GM19239 (cell line): ENCODE results near the gene ADAMTSL2.

Source experiments
- DNase-seq: peaks from one replicate; pipeline ENCODE4 v3.0.0; 2011; ENCODE audit warnings: low spot score; ENCODE audit not compliant: insufficient read length
- FAIRE-seq: peaks from 2 replicates; lab custom pipeline; 2011; peaks lifted over from hg19 to GRCh38; lab: Jason Lieb, UNC

Gene ADAMTSL2

GRCh38 chr9:133516256-133516960 is 18.1 kb upstream of the ADAMTSL2 start:
- no peak for DNase-seq
- no peak for FAIRE-seq

DNA sequence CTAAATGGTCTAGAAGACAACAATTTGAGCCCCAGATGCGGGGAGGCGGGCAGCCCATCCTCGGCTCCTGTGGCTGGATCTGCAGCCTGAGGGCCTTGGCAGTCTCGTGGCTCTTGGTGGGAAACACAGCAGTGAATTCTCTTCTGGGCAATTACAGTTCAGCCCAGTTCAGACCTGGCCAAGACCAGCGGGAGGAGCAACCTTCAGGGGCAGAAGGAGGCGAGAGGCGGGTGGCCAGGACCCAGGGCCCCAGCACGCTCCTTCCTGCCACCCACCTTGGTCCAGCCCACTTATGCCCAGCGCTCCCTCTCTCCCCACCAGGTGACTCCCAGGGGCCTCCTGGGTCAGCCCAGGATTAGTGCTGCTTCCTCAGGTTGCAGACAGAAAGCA is 17.5 kb upstream of the ADAMTSL2 start:
- DNase-seq (no peak), FAIRE-seq (no peak)

DNA sequence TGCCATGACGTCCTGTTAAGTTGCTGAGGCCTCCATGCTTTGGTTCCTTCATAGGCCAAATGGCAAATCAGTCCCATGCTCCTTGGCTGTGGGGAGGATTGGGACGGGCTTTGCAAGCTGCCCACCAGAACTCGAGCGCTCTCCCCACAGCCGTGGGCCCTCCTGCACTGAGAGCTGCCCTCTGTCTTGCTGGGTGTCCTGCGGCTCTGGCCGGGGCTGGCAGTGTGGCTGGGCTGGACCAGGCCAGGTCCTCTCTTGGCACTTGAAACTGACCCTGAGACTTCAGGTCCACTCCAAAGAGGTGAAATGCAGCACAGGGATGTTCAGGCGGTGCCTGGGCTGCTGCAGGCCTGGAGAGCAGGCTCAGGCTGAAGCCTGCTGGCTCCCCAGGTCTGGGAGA is 16.8 kb upstream of the ADAMTSL2 start:
- DNase-seq: no peak
- FAIRE-seq: no peak

- DNase-seq: no peak
- FAIRE-seq: no peak
These were observed 16.3 kb upstream of the ADAMTSL2 start for GRCh38 chr9:133518200-133518599.

GRCh38 chr9:133518706-133519449 is 15.6 kb upstream of the ADAMTSL2 start:
- FAIRE-seq: no peak

GRCh38 chr9:133519693-133520092 is 14.8 kb upstream of the ADAMTSL2 start:
- FAIRE-seq: no peak
- DNase-seq: no peak

More at GRCh38 chr9:133518706-133519449, 15.6 kb upstream of the ADAMTSL2 start:
- DNase-seq: no peak

DNA sequence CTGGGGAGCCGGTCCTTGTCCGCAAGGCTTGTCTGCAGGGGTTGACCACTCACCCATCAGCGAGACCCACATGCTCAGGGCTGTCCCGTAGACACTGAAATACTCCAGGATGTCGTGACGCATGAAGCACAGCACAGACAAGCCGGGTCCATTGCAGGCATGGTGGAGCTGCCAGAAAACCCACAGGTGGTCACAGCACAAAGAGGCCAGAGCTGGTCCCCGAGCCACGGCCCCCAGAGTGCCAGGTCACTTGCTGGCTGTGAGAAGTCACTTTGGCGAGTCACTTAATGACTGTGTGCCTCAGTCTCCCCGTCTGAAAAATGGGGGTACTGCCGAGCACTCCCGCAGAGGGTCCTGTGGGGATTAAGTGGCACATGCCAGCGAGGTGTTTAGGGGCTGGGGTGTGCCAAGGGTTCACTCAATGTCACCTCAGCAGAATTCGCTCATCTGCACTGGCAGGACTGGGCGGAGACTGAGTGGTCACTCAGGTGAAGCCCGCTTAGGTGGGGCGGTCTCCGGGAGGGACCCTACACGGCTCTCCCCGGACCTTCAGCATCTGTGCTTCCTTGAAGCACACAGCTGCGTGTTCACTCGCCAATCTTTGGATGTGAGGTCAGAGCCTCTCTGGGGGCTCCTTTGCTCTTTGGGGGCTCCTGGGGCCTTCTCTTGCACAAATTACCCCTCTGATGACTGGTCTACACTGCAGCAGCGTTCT is 14.2 kb upstream of the ADAMTSL2 start:
- no peak for FAIRE-seq
- DNase-seq: no peak

DNA sequence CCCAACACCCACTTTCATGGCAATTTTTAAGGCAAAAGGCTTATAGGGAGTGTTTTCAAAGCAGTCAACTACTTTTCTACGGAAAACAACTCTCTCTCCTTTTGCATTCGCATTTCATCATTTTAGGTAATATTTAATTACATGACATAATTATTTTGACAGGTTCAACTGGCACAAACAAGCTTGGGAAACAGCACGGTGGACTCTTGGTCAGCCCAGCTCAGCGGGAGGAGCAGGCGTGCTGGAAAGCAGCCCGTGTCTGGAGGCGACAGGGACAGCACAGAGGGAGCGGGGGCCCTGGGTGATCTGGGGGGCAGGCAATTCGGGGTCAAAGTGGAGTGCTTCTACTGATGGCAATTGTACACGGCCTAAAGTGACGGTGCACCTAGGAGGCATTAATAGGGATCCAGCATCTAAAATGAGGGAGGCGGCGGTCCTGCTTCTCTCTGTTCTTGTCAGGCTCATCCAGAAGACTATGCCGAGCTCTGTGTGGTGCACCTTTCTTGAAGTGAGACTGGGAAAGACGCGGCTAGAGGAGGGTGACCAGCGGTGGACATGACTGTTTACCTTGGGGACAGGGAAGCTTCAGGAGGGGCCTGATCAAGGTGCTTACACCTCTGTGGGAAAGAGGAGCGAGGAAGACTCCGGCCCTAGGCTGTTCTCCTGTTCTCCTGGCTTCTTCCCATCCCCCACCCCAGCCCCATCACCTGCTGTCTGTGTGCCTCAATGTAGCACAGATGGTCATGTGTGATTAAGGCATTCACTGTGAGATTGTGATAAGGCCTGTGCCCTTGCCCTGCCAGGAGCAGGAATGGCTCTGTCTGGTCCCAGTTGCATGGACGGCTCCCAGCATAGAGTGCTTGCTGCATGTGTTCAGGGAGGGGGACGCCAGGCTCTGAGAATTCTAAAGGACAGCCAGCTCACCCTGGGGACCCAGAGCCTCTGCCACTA is 13.1 kb upstream of the ADAMTSL2 start:
- DNase-seq (no peak), FAIRE-seq (no peak)

DNA sequence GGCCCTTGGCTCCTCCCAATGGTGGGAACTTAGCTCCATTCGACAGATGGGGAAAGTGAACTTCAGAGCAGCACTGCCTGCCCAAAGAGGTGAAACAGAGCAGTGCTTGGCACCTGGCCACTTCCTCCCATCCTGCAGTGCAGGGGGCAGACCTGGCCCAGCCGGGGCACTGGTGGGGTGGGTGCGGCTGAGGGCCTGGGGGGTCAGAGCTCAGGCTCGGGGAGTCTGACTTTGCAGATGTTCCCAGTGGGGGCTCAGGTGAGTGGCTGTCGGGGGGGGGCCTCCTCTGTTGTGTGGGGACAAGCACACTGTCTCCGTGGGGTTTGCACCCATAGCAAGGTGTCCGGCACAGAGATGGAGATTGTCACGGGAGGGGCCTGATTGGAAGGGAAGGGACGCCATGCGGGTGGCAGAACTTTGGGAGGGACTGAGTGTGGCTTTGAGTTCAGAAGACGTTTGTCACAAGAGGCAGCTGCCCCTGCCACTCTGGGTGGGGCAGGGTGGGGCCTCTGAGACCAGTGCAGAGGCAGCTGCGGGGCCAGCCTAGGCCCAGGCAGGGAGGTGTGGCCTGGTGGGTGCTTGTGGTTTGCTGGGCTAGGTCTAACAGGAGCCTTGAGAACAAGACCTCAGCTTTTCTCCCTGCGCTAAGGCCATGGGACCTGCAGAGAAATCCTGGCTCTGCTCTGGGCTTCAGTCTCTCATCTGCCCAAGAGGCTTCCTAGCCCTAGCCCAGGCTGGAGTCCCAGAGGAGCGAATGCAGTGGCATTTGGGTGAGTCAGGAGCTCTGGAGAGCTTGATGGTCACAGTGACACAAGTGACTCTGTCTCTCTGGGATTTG is 12.2 kb upstream of the ADAMTSL2 start:
- no peak for FAIRE-seq
- DNase-seq: no peak

DNA sequence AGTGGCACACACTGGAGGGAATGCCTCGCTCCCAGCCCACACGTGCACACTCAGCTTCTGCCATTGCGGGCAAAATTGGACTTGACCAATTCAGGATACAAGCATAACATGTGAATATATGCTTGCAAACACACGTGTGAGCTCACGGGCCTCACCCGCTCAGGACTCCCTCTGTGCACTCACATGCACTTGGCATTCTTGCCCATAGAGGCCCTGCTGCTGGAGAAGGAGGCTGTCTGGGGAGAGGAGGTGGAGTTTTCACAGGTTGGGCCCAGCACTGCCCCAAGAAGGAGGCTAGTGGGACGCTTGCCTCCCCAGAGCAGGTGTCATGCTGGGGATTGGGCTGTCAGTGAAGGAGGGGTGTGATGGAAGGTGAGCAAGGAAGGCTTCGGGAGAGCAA is 11.4 kb upstream of the ADAMTSL2 start:
- DNase-seq: no peak
- FAIRE-seq: no peak

DNA sequence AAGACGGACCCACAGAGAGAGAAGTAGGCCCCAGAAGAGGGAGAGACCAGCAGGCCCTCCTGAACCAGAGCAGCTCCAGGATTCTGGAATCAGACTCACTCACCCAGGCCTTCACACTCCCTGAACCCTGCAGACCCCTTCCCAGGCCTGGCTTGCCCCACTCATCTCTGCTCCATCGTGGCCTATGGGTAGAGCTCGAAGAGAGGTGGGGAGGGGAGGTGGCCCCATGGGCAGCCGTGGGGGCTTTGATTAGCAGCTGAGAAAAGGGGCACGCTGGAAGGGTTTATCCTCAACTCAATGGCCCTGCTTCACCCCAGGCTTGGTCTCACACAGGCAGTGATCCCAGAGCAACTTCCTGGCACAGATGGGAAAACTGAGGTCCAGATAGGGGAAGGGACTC is 10.4 kb upstream of the ADAMTSL2 start:
- FAIRE-seq (no peak), DNase-seq (no peak)

DNA sequence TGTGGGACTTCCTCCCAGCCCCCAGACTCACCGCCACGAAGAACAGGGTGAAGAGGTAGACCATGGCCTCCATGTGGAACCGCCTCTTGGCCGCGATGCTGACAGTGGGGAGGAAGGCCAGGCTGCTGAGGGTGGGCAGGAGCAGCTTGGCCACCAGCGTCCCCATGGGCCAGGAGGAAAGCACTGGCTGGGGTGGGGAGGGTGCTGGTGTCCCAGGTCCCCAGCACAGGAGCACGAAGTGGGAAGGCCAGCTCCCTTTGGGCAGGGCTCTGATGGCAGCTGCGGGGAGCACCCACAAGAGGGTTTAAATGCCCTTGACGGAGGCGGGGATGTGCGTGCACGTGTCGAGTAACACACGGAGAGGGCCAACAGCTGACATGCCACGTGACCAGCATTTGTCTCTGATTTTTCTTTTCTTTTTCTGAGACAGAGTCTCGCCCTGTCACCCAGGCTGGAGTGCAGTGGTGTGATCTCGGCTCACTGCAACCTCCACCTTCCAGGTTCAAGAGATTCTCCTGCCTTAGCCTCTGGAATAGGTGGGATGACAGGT is 9.8 kb upstream of the ADAMTSL2 start, which contains the start of gene MYMK:
MYMK (minus strand) TSS at position 281 of the 550 bp plus-strand sequence; CDS start at position 166, 115 bp downstream.
- DNase-seq (no peak), FAIRE-seq (no peak)

DNA sequence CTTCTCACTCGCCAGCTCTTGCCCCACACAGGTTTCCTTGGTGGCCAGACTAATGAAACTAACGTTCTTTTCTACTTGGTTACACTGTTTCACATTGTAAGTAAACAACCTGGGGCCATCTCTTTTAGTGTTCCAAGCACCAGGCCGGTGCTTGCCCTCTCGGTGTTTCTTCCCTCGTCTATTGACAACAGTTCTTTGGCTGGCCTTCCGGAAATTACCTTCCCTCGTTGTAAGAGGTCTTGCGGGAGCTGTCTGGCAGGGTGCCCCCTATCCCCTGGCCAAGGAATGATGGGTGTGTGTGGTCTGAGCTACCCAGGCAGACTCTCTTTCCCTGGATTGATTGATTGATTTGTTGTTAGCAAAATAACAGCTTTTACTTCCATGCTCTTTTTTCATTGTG is 8.8 kb upstream of the ADAMTSL2 start:
- no peak for FAIRE-seq

GRCh38 chr9:133526721-133527321 is 7.7 kb upstream of the ADAMTSL2 start:
- FAIRE-seq (no peak), DNase-seq (no peak)

More for the DNA sequence above, 8.8 kb upstream of the ADAMTSL2 start:
- DNase-seq: no peak

DNA sequence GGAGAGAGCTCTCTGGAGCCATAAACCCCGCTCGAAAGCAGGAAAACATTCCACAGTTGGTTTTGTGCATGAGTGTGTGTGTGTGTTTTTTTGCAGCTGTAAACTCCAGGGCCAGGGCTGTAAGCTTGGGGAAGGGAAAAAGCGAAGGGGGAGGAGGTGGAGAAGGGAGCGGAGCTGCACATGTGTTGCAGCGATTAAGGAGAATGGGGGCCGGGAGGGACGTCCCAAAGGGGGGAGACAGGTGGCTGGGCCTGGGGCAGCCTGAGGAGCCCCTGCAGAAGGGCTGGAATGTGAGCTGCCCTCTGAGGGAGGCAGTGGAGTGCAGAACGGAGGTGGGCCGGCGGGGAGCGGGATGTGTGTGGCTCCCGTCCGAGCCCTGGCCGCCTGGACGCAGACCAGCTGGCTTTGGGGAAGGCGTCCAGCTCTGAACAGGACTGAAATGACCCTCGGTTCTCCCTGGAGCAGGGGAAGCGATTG is 7.0 kb upstream of the ADAMTSL2 start:
- FAIRE-seq: no peak
- no peak for DNase-seq

DNA sequence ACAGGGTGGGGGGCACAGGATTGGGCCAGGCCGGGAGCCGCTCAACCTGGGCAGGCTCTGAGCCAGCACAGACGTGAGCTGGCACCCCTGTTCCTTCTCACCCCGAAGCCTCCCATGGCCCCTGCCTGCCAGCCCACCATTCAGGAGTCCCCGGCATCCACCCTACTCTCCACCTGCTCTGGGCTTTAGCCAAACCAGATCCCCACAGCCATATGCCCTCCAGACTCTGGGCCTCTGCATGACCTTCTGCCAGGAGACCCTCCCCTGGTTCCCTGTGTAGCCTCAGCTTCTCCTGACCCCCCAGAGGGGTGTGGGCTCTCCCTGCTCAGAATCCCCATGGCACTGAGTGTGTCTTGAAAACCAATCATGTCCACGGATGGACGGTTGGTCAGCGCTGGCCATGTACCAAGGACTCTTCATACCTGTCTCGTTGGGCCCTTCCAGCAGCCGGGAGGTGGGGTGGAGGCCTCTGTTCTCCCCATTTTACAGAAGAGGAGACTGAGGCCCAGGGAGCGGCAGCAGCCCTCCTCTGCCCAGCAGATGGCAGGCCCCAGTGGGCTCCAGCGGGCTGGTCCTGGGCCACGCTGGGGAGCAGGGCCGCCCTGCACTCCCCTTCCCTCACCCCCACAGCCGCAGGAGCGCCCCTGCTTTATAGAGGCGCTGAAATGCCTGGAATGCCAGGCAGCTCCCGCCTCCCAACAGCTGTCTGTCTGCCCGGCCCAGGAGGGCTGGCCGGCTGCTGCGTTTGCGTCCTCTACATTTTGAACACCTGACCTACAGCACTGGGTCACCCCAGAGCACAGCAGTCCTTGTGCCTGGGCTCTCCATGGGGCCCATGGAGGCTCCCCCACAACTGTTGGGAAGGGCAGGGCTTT is 6.3 kb upstream of the ADAMTSL2 start:
- no peak for DNase-seq
- FAIRE-seq: no peak

- DNase-seq: no peak
- FAIRE-seq: no peak
These were observed 5.6 kb upstream of the ADAMTSL2 start for GRCh38 chr9:133528876-133529241.
